ENCODE results near the gene CD300A.

GRCh38 chr17:74449306-74449705, 17.1 kb upstream of the CD300A start:
- TF ChIP-seq CTCF (tag by site-specific recombination; IDR thresholded peaks at IDR 0.05) = no peak
- TF ChIP-seq ZBTB8A (tag by site-specific recombination; IDR thresholded peaks at IDR 0.05) = no peak
